Measurements from ENCODE around the gene C1QA.
A peak's percentile ranks its signal among the peaks of the same experiment; 100 is the strongest.

DNA sequence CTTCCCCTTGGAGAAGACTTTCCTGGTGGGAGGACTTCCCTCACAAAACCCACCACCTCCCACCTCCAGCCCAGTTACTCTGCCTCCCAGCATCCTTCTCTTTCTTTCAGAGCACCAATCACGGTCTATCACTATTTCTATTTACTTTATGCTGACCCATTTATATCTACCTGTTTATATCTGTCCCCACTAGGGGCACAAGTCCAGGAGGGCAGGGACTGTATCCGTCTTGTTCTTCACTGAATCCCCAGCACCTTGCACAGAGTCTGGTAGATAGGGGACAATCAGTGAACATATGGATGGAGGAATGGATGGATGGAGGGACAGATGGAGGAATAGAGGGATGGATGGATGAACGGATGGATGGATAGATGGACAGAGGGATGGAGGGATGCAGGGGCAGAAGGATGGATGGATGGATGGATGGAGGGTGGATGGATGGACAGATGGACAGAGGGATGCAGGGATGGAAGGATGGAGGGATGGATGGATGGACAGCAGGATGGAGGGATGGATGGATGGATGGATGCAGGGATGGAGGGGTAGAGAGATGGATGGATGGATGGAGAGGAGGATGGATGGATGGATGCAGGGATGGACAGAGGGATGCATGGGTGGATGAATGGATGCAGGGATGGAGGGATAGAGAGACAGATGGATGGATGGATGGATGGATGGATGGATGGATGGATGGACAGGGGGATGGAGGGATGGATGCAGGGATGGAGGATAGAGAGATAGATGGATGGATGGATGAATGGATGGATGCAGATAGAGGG lies 22.1 kb downstream of the C1QA start:
- TF ChIP-seq CTCF (conservative IDR thresholded peaks at IDR 0.05; ENCODE audit: low read depth, low read length) (peak; percentile 58), EZH2phosphoT487 (IDR thresholded peaks at IDR 0.05; ENCODE audit: borderline replicate concordance, low read length) (no peak), EZH2 (IDR thresholded peaks at IDR 0.05; ENCODE audit: low read length, unreplicated experiment) (no peak)

Measured in PC-3 (cell line).